ENCODE results near the gene AHNAK2.

Gene AHNAK2

DNA sequence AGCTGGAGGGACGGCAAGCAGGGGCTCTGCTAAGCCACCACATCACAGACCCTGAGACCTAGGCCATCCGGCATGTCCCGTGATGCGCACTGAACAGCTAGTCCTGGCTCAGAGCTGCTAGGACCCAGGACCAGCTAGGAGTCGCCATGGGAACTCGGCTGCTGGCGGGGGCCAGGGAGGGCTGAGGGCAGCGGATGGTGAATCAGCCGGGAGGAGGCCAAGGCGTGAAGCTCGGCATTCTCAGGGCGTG is 5.1 kb downstream of the AHNAK2 start:
- DNase-seq (ENCODE audit: low read depth) = no peak
- TF ChIP-seq MAX (IDR thresholded peaks at IDR 0.05; ENCODE audit: low read depth, low read length) = no peak
- no peak for TF ChIP-seq MYC (IDR thresholded peaks at IDR 0.05; ENCODE audit: low read depth, low read length)
- no peak for TF ChIP-seq CTCF (IDR thresholded peaks at IDR 0.05; ENCODE audit: low read depth, low read length)
- TF ChIP-seq POLR2A (IDR thresholded peaks at IDR 0.05; ENCODE audit: extremely low read depth, insufficient read length) = no peak
- H3K4me3 ChIP-seq (ENCODE audit: low read depth, low read length) = no peak overlapping the region

DNA sequence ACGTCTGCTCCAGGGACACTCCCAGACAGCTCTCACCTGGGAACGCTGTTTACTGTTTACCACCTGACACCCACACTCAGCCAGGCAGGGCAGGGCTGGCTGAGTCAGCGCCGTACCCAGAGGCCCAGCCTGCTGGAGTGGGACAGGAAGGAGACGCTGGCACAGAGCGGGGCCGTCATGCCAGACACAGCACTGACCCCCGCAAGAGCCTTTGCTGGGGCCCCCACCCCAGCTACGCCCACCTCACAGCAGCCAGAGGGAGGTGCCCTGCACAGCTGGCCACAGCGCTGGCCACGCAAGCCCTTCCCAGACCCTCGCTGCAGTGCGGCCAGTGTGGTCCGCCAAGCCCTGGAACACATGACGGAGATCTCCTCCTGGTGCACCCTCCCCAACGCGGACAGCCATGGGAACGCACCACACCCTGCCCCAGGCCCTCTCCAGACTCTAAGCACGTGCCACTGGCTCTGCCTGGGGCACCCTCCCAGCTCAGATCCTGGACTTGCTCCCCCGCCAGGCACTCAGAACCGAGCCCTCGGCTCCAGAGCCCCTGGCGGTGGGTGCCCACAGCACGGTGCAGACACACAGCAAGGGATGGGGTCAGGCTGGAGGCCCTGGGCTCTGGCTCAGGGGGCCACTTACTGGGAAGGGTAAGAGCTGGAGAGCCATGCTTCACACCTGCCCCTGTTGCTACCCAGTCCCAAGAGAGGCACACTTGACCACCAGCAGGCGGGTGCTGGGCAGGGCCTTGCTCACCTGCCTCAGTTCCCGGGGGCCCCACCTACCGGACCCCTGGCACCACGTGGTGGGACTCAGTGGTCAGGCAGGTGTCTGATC is 5.7 kb downstream of the AHNAK2 start:
- H3K4me3 ChIP-seq (ENCODE audit: low read depth, low read length) = no peak overlapping the region
- DNase-seq (ENCODE audit: low read depth) = no peak
- TF ChIP-seq CTCF (IDR thresholded peaks at IDR 0.05; ENCODE audit: low read depth, low read length) (no peak), MYC (IDR thresholded peaks at IDR 0.05; ENCODE audit: low read depth, low read length) (no peak), MAX (IDR thresholded peaks at IDR 0.05; ENCODE audit: low read depth, low read length) (no peak), POLR2A (IDR thresholded peaks at IDR 0.05; ENCODE audit: extremely low read depth, insufficient read length) (no peak)

DNA sequence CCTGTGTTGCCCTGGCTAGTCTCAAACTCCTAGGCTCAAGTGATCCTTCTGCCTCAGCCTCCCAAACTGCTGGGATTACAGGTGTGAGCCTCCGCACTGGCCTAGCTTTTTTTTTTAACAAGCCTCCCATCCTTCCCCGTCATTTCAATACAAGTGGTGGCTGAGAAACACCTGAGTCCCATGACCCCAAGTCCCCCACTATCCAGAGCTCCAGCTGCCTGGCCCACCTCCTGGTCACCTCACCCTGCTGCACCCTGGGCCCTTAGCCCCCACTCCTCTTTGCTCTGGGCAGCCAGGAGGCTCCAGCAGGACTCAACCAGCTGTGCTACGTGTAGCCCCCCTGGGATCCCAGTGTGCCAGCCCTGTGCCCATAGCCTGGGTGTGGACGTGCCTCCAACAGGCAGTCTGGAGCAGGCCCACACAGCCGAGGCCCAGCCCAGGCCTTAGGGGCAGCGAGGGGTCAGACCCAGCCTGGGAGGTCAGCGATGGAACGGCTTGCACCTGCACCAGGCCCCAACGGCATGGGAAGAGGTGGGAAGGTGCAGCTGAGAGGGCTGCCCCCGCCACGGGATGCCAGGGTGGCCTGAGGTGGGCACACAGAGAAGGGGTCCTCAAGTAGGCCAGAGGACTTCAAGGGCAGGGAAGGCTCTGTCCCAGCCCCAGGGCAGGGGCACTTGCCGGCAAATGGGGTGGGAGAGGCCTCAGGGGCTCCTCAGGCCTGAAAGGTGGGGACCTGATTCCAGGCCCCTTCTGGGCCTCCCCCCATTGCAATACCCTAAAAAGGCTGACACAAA is 6.5 kb downstream of the AHNAK2 start:
- DNase-seq (ENCODE audit: low read depth) = no peak
- no peak overlapping the region for H3K4me3 ChIP-seq (ENCODE audit: low read depth, low read length)
- TF ChIP-seq POLR2A (IDR thresholded peaks at IDR 0.05; ENCODE audit: extremely low read depth, insufficient read length) (no peak), MYC (IDR thresholded peaks at IDR 0.05; ENCODE audit: low read depth, low read length) (no peak), CTCF (IDR thresholded peaks at IDR 0.05; ENCODE audit: low read depth, low read length) (no peak), MAX (IDR thresholded peaks at IDR 0.05; ENCODE audit: low read depth, low read length) (no peak)

GRCh38 chr14:104970231-104971068 is 7.7 kb downstream of the AHNAK2 start:
- TF ChIP-seq POLR2A (IDR thresholded peaks at IDR 0.05; ENCODE audit: extremely low read depth, insufficient read length) (no peak), CTCF (IDR thresholded peaks at IDR 0.05; ENCODE audit: low read depth, low read length) (no peak), MAX (IDR thresholded peaks at IDR 0.05; ENCODE audit: low read depth, low read length) (no peak), MYC (IDR thresholded peaks at IDR 0.05; ENCODE audit: low read depth, low read length) (no peak)
- no peak for DNase-seq (ENCODE audit: low read depth)
- H3K4me3 ChIP-seq (ENCODE audit: low read depth, low read length) = no peak overlapping the region

GRCh38 chr14:104969741-104970230 is 8.4 kb downstream of the AHNAK2 start:
- no peak overlapping the region for H3K4me3 ChIP-seq (ENCODE audit: low read depth, low read length)
- no peak for DNase-seq (ENCODE audit: low read depth)
- no peak for TF ChIP-seq MAX (IDR thresholded peaks at IDR 0.05; ENCODE audit: low read depth, low read length)

Measured in NB4 (cell line).